Parathyroid adenoma (tissue), 2 donors: ENCODE data around the gene CHST4.

ENCODE experiments used
- H2AFZ ChIP-seq: fragments of 300-600 bp; sonication (generic); one replicate; pipeline ENCODE4 v1.7.0; 2017; ENCODE audit warnings: antibody characterized with exemption, mild to moderate bottlenecking
- H3K27ac ChIP-seq: fragments of 300-600 bp; sonication (generic); one replicate; pipeline ENCODE4 v1.7.0; 2017
- H3K27me3 ChIP-seq: fragments of 300-600 bp; sonication (generic); one replicate; pipeline ENCODE4 v1.7.0; 2017; ENCODE audit warnings: low read length; ENCODE audit not compliant: control insufficient read depth, insufficient read depth
- H3K36me3 ChIP-seq: fragments of 300-600 bp; sonication (generic); one replicate; pipeline ENCODE4 v1.7.0; 2017; ENCODE audit warnings: low read length; ENCODE audit not compliant: control insufficient read depth, insufficient read depth
- H3K4me1 ChIP-seq: fragments of 300-600 bp; sonication (generic); one replicate; pipeline ENCODE4 v1.7.0; 2017; ENCODE audit warnings: control low read depth
- H3K4me2 ChIP-seq: fragments of 300-600 bp; sonication (generic); one replicate; pipeline ENCODE4 v1.7.0; 2017; ENCODE audit warnings: low read length
- H3K4me3 ChIP-seq: fragments of 300-600 bp; sonication (generic); one replicate; pipeline ENCODE4 v1.7.0; 2017; ENCODE audit warnings: low read depth, low read length
- H3K79me2 ChIP-seq: fragments of 300-600 bp; sonication (generic); one replicate; pipeline ENCODE4 v1.7.0; 2017; ENCODE audit warnings: control low read depth
- H3K9ac ChIP-seq: fragments of 300-600 bp; sonication (generic); one replicate; pipeline ENCODE4 v1.7.0; 2017; ENCODE audit warnings: mild to moderate bottlenecking
- H3K9me3 ChIP-seq: fragments of 300-600 bp; sonication (generic); one replicate; pipeline ENCODE4 v1.7.0; 2017; ENCODE audit warnings: low read length; ENCODE audit not compliant: control insufficient read depth
- CTCF ChIP-seq: fragments of 300-600 bp; sonication (generic); IDR thresholded peaks from one replicate; pipeline ENCODE4 v1.7.0; 2017; ENCODE audit warnings: antibody characterized with exemption, mild to moderate bottlenecking
- donor health status: primary hyperparathyroidism.

Gene CHST4

GRCh38 chr16:71528257-71528656, 2.0 kb downstream of the CHST4 start:
- no peaks in the 10 kb centered on the region for H3K36me3 ChIP-seq
- H3K27ac ChIP-seq: no peak overlapping the region
- H3K4me1 ChIP-seq: peaks cover 8% of the 10 kb centered on the region
- H3K9me3 ChIP-seq: no peaks in the 10 kb centered on the region
- peaks cover 5% of the 10 kb centered on the region for H3K79me2 ChIP-seq
- TF ChIP-seq CTCF: no peak
- H2AFZ ChIP-seq: no peak overlapping the region
- H3K27me3 ChIP-seq: no peaks in the 10 kb centered on the region
- no peak overlapping the region for H3K9ac ChIP-seq
- no peak overlapping the region for H3K4me2 ChIP-seq
- no peak overlapping the region for H3K4me3 ChIP-seq

GRCh38 chr16:71528863-71529262, 2.6 kb downstream of the CHST4 start:
- Histone ChIP-seq H3K9me3 (no peaks in the 10 kb centered on the region), H3K4me1 (peaks cover 8% of the 10 kb centered on the region), H3K27me3 (no peaks in the 10 kb centered on the region), H2AFZ (no peak overlapping the region), H3K4me2 (no peak overlapping the region), H3K4me3 (no peak overlapping the region), H3K9ac (no peak overlapping the region), H3K79me2 (peaks cover 5% of the 10 kb centered on the region), H3K36me3 (no peaks in the 10 kb centered on the region), H3K27ac (no peak overlapping the region)
- TF ChIP-seq CTCF: no peak

- no peaks in the 10 kb centered on the region for H3K9me3 ChIP-seq
Measured at GRCh38 chr16:71532366-71532765, 6.1 kb downstream of the CHST4 start.

GRCh38 chr16:71536752-71537499, 10.7 kb downstream of the CHST4 start:
- Histone ChIP-seq H2AFZ (no peak overlapping the region), H3K4me2 (no peak overlapping the region)
- no peak for TF ChIP-seq CTCF

More at GRCh38 chr16:71532366-71532765, 6.1 kb downstream of the CHST4 start:
- H3K36me3 ChIP-seq: no peaks in the 10 kb centered on the region
- no peak overlapping the region for H3K27ac ChIP-seq
- no peaks in the 10 kb centered on the region for H3K27me3 ChIP-seq
- no peak overlapping the region for H2AFZ ChIP-seq
- no peak for TF ChIP-seq CTCF
- H3K9ac ChIP-seq: no peak overlapping the region
- H3K4me1 ChIP-seq: no peaks in the 10 kb centered on the region
- peaks cover 13% of the 10 kb centered on the region for H3K79me2 ChIP-seq
- H3K4me2 ChIP-seq: no peak overlapping the region
- no peak overlapping the region for H3K4me3 ChIP-seq

GRCh38 chr16:71537643-71538042, 11.4 kb downstream of the CHST4 start:
- Histone ChIP-seq H3K79me2 (peaks cover 8% of the 10 kb centered on the region), H3K36me3 (no peaks in the 10 kb centered on the region), H2AFZ (no peak overlapping the region), H3K27me3 (no peaks in the 10 kb centered on the region), H3K4me2 (no peak overlapping the region), H3K9ac (no peak overlapping the region), H3K9me3 (no peaks in the 10 kb centered on the region), H3K4me3 (no peak overlapping the region), H3K27ac (no peak overlapping the region), H3K4me1 (no peaks in the 10 kb centered on the region)
- peak; percentile 65 for TF ChIP-seq CTCF

More at GRCh38 chr16:71536752-71537499, 10.7 kb downstream of the CHST4 start:
- Histone ChIP-seq H3K79me2 (peaks cover 8% of the 10 kb centered on the region), H3K36me3 (no peaks in the 10 kb centered on the region), H3K4me3 (no peak overlapping the region), H3K27me3 (no peaks in the 10 kb centered on the region), H3K9ac (no peak overlapping the region), H3K9me3 (no peaks in the 10 kb centered on the region), H3K27ac (no peak overlapping the region), H3K4me1 (no peaks in the 10 kb centered on the region)
